ENCODE results near the gene SLC22A16. TPM values are rescaled to one million over a fixed set of nuclear protein-coding genes. Genes with fewer than 3 reads are reported as not detected.
"Not testable (repeated sequence)": the region's sequence is repeated elsewhere in the genome, so short reads cannot be mapped to it uniquely, and the experiment has no call there.

Gene SLC22A16, protein sequence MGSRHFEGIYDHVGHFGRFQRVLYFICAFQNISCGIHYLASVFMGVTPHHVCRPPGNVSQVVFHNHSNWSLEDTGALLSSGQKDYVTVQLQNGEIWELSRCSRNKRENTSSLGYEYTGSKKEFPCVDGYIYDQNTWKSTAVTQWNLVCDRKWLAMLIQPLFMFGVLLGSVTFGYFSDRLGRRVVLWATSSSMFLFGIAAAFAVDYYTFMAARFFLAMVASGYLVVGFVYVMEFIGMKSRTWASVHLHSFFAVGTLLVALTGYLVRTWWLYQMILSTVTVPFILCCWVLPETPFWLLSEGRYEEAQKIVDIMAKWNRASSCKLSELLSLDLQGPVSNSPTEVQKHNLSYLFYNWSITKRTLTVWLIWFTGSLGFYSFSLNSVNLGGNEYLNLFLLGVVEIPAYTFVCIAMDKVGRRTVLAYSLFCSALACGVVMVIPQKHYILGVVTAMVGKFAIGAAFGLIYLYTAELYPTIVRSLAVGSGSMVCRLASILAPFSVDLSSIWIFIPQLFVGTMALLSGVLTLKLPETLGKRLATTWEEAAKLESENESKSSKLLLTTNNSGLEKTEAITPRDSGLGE
- not detected in 2 replicates for total RNA-seq
- not detected for polyA plus RNA-seq (2012)

- DNase-seq (ENCODE audit: low read depth): no peak
These were observed at the start of gene SLC22A16 for GRCh38 chr6:110476046-110476849. TSS of gene SLC22A16 (minus strand) at chr6:110476613. CDS start at chr6:110476574, 39 bp downstream.

DNA sequence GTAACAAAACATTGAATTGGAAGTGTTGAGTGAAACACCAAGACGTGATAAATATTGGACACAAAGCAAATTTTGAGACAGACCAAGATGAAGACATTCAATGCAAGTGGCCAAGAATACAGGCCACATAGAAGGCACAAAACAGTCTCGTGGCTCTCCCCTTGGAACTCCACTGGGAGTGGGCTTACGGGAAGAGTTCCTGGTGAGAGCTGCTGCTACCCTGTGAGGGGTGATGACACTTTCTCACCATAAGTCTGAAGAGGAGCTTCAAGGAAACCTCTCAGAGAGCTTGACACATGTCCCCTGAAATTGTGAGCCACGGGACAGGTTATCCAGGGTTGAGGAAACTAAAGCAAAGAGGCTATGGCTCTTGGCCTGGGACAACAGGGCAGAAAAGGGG, 48.6 kb upstream of the SLC22A16 start:
- DNase-seq (ENCODE audit: low read depth): no peak

DNA sequence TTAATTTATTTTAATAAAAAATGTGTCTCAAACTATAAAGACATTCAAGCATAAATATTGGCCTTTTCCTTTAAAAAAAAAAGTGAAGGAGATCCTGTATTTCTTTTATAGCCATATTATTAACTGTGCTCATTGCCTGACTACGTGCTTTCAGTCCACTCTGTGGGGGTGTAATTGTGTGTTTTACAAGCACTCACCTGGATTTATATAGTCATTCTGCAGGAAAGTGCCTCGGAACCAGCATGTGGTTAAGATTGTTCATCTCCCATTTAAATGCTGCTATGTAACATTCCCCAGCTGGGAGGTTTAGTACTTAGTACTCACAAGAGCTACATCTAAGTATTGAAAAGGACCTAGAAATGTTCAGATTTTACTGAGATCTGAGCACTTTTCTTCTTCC, 47.9 kb upstream of the SLC22A16 start:
- no peak for DNase-seq (ENCODE audit: low read depth)

GRCh38 chr6:110523451-110524021, 47.1 kb upstream of the SLC22A16 start:
- DNase-seq (ENCODE audit: low read depth): no peak

DNA sequence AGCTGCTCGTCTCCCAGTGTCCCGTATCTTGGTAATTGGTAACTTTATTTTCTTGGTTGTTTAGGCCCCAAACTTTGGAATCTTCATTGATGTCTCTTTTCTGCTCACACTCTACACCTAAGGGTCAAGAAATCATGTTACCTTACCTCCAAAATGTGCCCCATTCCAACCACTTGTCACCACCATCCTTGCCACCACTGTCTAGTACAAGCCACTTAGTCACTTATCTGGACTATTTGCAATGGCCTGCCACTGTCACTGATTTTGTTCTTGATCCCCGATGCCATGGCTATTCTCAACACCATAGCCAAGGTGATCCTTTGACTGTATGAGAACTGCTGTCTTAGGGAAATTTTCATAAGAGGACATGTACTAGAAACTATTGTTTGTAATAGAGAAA, 46.0 kb upstream of the SLC22A16 start:
- DNase-seq (ENCODE audit: low read depth): no peak

DNA sequence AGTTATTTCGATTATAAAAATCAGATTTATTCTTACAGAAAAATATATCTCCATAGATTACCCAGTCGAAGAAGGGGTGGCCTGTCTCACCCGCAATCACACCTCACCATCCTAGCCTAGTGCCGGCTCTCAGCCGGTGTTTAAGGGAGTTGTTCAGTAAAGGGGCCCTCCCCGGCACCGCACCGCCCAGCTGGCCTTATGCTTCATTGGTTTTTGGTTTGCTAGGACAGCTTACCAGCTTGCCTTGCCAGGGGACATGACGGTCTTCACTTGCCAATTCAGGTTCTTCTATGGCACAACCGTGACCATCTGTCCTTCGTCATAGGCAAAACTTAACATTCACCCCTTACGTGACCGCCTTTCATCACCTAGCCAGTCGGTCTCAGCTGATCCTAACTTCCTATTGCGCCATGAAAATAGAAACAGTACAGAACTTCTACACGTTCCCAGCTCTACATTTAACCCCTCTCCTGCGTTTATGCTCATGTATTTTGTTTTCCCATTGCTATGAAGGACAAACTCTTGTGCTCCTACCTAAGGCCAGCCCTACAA, 44.7 kb upstream of the SLC22A16 start:
- DNase-seq (ENCODE audit: low read depth): no peak

DNA sequence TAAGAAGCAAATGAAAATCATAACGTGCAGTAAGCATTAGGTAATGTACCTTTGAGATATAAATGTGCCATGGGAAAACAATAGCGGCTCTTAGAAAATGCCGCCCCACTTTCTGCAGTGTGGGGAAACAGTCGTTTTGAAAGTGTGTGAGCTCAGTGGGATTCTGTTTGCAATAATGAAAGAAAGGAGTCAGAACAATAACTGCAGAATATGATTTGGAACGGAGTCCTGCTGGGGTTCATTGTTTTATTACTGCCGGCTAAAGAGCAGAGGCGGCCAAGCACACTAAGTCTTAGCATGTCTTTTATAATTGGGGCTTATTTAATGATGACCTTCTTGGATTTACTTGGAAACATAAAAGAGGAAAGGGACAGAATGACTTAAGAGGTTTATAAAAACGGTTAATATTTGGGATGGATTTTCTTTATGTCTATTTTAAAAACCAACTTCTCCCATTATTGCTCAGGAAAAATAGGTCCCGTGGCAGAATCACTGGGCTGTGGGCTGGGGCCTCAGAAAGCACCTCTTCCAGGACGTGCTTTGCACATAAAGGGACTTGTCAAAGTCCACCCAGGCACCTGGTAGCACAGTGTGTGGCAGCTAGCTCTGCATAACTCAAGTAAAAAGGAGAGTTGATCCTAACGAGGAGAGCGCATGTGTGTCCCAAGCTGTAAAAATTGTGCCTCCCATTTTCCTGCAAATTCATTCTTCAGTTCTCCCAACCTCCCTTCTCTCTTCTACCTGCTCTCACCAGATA, 44.0 kb upstream of the SLC22A16 start:
- DNase-seq (ENCODE audit: low read depth): no peak

DNA sequence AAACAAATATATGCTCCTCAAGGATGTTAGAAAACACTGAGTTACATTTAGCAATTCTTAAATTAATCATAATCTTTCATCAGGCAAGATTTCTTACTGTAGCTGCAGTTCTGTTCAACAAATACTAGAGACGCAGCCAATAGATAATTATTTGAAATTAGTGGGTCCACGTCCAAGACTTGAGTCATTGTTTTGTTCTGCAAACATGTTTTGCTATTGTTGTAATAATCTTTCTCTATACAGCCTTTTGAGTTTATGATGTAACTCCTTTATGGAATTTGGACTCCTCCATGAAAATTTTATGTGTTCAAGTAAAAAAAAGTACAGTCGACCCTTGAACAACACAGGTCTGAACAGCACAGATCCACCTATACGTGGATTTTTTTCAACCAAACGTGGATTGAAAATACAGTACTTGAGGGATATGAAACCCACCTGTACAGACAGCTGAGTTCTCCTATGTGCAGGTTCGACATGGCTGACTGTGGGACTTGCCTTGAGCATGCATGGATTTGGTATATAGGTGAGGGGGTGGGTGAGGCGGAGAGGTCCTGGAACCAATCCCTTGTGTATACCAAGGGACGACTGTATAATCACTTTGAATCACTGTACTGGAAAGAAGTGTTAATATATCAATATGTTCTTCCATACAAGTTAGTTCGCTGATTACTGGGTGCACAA, 41.3 kb upstream of the SLC22A16 start:
- DNase-seq (ENCODE audit: low read depth): no peak

DNA sequence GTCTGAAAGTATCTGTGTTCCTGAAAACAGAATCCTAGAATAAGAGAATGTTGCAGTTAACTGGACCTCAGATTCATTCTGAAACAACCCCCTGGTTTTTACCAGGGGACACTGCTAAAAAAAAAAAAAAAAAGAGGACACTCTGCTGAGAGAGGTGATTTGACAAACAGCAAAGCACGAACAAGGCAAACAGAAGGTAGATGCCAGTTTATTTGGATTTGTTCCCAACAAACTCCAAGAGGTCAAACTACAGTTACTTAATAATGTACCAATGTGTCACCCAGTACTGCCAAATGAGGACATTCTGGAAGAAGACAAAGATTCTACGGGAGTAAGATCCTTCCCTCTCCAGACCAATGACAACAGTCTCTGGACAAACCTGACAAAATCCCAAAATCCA, 40.6 kb upstream of the SLC22A16 start:
- no peak for DNase-seq (ENCODE audit: low read depth)

GRCh38 chr6:110514818-110515217, 38.4 kb upstream of the SLC22A16 start:
- no peak for DNase-seq (ENCODE audit: low read depth)

- DNase-seq (ENCODE audit: low read depth): no peak
These were observed 36.6 kb upstream of the SLC22A16 start for GRCh38 chr6:110512991-110513390.

DNA sequence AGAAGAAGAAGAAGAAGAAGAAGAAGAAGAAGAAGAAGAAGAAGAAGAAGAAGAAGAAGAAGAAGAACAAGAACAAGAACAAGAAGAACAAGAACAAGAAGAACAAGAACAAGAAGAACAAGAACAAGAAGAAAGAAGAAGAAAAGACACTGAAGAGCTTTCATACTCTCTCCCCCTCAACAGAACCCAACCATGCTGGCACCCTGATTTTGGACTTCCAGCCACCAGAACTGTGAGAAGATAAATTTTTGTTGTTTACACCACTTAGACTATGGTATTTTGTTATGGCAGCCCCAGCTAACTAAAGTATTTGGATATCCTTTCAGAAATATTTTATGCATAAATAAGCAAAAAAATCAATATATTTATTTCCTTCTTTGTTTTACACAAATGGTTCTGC, 36.1 kb upstream of the SLC22A16 start:
- DNase-seq (ENCODE audit: low read depth): not testable (repeated sequence)

DNA sequence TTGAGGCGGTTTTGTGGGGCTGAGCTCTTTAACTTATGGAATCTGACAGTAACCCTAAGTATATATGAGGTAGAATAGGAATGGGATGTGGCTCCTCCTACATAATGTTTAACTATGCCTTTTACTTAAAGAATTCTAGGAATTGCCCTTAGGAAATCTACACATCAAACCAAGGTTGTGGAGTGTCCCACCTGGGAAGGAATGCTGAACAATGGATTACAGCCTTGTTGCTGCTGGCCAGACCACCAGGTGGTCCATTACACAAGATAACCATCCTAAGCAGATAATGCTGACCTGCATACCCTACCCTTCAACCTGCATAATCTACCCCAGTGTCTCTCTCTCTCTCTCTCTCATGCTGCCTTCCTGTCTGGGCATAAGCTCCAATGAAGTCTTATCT, 35.0 kb upstream of the SLC22A16 start:
- DNase-seq (ENCODE audit: low read depth): no peak

DNA sequence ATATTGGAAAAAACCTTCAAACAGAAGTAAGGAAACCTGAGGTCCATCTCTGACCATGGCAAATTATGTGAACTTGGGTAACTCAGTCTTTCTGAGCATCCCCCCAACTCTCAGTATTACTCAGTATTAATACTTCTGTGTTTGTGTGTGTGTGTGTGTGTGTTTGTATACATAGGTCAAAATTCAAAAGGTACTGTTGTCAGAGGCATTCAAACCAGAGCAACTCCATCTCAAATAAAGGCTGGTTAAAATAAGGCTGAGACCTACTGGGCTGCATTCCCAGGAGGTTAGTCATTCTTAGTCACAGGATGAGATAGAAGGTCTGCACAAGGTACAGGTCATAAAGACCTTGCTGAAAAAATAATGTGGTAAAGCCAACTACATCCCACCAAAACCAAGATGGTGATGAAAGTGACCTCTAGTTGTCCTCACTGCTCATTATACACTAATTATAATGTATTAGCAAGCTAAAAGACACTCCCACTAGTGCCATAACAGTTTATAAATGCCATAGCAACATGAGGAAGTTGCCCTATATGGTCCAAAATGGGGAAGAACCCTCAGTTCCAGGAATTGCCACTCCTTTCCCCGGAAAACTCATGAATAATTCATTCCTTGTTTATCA, 33.3 kb upstream of the SLC22A16 start:
- peak; percentile 47 for DNase-seq (ENCODE audit: low read depth)

GRCh38 chr6:110504891-110505290, 28.5 kb upstream of the SLC22A16 start:
- DNase-seq (ENCODE audit: low read depth): not testable (repeated sequence)

- no peak for DNase-seq (ENCODE audit: low read depth)
These were observed 19.5 kb upstream of the SLC22A16 start for GRCh38 chr6:110495949-110496348.

GRCh38 chr6:110493253-110493800, 16.9 kb upstream of the SLC22A16 start:
- peak; percentile 29 for DNase-seq (ENCODE audit: low read depth)

DNA sequence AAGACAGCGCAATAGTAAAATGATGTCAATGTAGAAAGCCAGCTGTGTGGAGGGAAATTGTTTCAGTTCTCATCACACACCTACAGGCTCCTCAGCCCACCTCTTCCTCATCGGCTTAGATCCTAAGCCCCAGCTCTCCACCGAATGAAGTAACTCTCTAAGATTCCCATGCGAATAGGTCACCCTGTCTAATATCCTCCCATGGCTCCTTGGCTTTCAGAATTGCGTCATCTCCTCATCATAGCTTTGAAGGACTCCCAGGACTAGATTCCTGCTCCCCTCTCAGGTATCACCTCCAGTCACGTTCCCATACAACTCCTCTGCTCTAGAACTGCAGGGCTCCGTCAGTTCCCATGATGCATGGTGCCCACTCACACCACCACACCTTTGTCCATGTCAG, 16.2 kb upstream of the SLC22A16 start:
- no peak for DNase-seq (ENCODE audit: low read depth)

GRCh38 chr6:110491644-110492317, 15.4 kb upstream of the SLC22A16 start:
- peak; percentile 75 for DNase-seq (ENCODE audit: low read depth)
